Mesenteric fat pad (tissue), 1 donor: ENCODE measurements around the gene PLCD1. TPM values are rescaled to one million over a fixed set of nuclear protein-coding genes. Genes with fewer than 3 reads are reported as not detected.
A peak's percentile ranks its signal among the peaks of the same experiment; 100 is the strongest.

Experiments used
- DNase-seq: peaks from one replicate; pipeline ENCODE4 v3.0.0-alpha.2; 2020; ENCODE audit warnings: low spot score
- microRNA-seq: library from miRNA; unstranded; fragments of <30 nt; microRNA quantifications from one replicate; pipeline ENCODE4 v1.2.0, GENCODE V29; 2020; ENCODE audit warnings: borderline number of aligned reads
- total RNA-seq: library from RNA; stranded (reverse); fragmentation: NEBNext Ultra II Directional; extraction: Animal tissue kit (Norgen Biotek cat#: 25700); gene quantifications from one replicate; pipeline ENCODE4 v1.2.1, GENCODE V29; 2021
- donor health status: DM: yes; HTN: yes; CAD: no.

Gene PLCD1
- total RNA-seq, 1 donor from 2014 or later: 18.5 TPM

GRCh38 chr3:37967260-37967881, 62.1 kb downstream of the PLCD1 start:
- no peak for DNase-seq

GRCh38 chr3:37964716-37965115, 64.7 kb downstream of the PLCD1 start:
- no peak for DNase-seq

GRCh38 chr3:37964146-37964545, 65.3 kb downstream of the PLCD1 start:
- no peak for DNase-seq

- no peak for DNase-seq
Measured at GRCh38 chr3:37963635-37964034, 65.8 kb downstream of the PLCD1 start.

GRCh38 chr3:37963016-37963415, 66.4 kb downstream of the PLCD1 start:
- no peak for DNase-seq

- DNase-seq: no peak
Measured at GRCh38 chr3:37961622-37962431, 67.6 kb downstream of the PLCD1 start.

GRCh38 chr3:37957539-37957936, 71.9 kb downstream of the PLCD1 start:
- no peak for DNase-seq

Small RNA genes within 50 kb of the gene (microRNA-seq; reads per million reads assigned to microRNA genes)
- 155 reads per million, percentile 53 among the genes with 10 or more reads in this experiment for gene MIR26A1

Other genes with a start within 250 kb of the PLCD1 start
- gene CTDSPL, start 167.8 kb downstream of the PLCD1 start, total RNA-seq: 19.0 TPM
- gene VILL, start 38.9 kb downstream of the PLCD1 start, total RNA-seq: 4.3 TPM
- 1.9 TPM for gene DLEC1, start 9.6 kb upstream of the PLCD1 start, total RNA-seq
- gene ACAA1, start 107.5 kb upstream of the PLCD1 start, total RNA-seq: 67.6 TPM
- gene MYD88, start 109.0 kb upstream of the PLCD1 start, total RNA-seq: 40.0 TPM
- gene OXSR1, start 135.9 kb upstream of the PLCD1 start, total RNA-seq: 51.8 TPM
- 1.00 TPM for gene SLC22A13, start 236.2 kb upstream of the PLCD1 start, total RNA-seq